Heart left ventricle (tissue), 13 donors: ENCODE results near the gene VWA5A.

Experiments used
- POLR2A ChIP-seq, 2 donors: fragments of 450-650 bp; IDR thresholded peaks; one replicate each; pipeline ENCODE4 v1.6.1; 2017; ENCODE audit warnings: antibody characterized with exemption in 2 of 2, mild to moderate bottlenecking in 2 of 2, moderate library complexity in 2 of 2
- TF ChIP-seq, protein P1 (sequence below), 12 donors: fragments of 200-600 bp; sonication (generic) in 4 of 12; IDR thresholded peaks; one replicate each; pipeline versions ENCODE4 v1.5.0 to v1.8.0; 2018 to 2022; ENCODE audit warnings: antibody characterized with exemption in 12 of 12, mild to moderate bottlenecking in 5 of 12
- donor health status: ischemic (EF 13 %, LVEDD 7.1; RV severe dilation, severe dysfunction).
- donor health status: DM: no; HTN: yes; CAD: no.
- donor health status: DM: no; HTN: no; CAD: no.
- donor health status: ischemic (EF 25% LVEDD 6.9; RV normal size, moderate dysfunction).
- donor health status: ischemic (EF 25% LVEDD 5.7; RV mildly dilated, moderate dysfunction).
- donor health status: ischemic (EF 35%, LVEDD 5.7; RV mildly dilated, moderate dysfunction).
- donor health status: nonischemic (EF 11% LVEDD 7.7; RV severe dilation, severe dysfunction).
- donor health status: DM: yes; HTN: yes; CAD: no.
- donor health status: PGD.
- donor health status: ischemic (EF 29% LVEDD 5.4; RV normal size, mild dysfunction).
- donor health status: nonischemic (EF 23%, LVEDD 6.1; RV moderate dilation, normal function).

DNA sequence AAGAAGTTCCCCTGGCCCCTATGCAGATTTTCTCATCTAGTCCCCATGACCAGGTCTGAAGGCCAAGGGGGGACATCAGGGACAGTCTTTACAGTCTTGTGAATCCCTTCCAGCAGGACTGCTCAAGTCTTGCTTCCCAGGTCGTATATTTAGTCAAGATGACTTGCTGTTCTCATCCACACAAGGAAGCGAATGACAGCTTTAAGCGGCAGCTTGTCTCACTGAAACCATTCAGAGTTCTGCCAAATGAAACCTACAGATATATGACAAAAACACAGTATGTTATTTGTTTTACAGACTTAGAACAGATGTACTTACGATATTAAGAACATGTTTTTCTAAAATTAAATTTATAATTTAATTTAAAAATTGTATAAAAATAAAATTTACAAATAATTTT is 5.6 kb downstream of the VWA5A start:
- TF ChIP-seq, protein P1, sequence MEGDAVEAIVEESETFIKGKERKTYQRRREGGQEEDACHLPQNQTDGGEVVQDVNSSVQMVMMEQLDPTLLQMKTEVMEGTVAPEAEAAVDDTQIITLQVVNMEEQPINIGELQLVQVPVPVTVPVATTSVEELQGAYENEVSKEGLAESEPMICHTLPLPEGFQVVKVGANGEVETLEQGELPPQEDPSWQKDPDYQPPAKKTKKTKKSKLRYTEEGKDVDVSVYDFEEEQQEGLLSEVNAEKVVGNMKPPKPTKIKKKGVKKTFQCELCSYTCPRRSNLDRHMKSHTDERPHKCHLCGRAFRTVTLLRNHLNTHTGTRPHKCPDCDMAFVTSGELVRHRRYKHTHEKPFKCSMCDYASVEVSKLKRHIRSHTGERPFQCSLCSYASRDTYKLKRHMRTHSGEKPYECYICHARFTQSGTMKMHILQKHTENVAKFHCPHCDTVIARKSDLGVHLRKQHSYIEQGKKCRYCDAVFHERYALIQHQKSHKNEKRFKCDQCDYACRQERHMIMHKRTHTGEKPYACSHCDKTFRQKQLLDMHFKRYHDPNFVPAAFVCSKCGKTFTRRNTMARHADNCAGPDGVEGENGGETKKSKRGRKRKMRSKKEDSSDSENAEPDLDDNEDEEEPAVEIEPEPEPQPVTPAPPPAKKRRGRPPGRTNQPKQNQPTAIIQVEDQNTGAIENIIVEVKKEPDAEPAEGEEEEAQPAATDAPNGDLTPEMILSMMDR (IDR thresholded peaks at IDR 0.05), result no peak
- TF ChIP-seq POLR2A (IDR thresholded peaks at IDR 0.05), result no peak
